A673 (cell line): Measurements from ENCODE around the gene TDP1.

ENCODE experiments used
- CTCF ChIP-seq: fragments of 300-800, 200-600 bp; sonication (generic); conservative IDR thresholded peaks from 2 replicates; pipeline ENCODE4 v1.5.1; 2017; ENCODE audit warnings: low read depth, mild to moderate bottlenecking, antibody characterized with exemption, low read length, moderate library complexity, mixed read lengths
- EZH2 ChIP-seq: fragments of 200-600 bp; sonication (generic); IDR thresholded peaks from 2 replicates; pipeline ENCODE4 v1.6.1; 2017; ENCODE audit warnings: borderline replicate concordance, low read depth, mild to moderate bottlenecking, mixed read lengths, antibody characterized with exemption, low read length; ENCODE audit not compliant: poor library complexity, severe bottlenecking

- TF ChIP-seq CTCF (no peak), EZH2 (no peak)
Measured at GRCh38 chr14:89922031-89922907, 33.5 kb upstream of the TDP1 start.
